GM19351 (cell line): Measurements from ENCODE around the gene KCP.
A peak's percentile ranks its signal among the peaks of the same experiment; 100 is the strongest.

Source experiments
- ATAC-seq: cut with Tn5 transposase; IDR thresholded peaks from one replicate; pipeline ENCODE4 v1.9.1; 2021; ENCODE audit warnings: mild to moderate bottlenecking, moderate library complexity; ENCODE audit not compliant: unreplicated experiment

Gene KCP

DNA sequence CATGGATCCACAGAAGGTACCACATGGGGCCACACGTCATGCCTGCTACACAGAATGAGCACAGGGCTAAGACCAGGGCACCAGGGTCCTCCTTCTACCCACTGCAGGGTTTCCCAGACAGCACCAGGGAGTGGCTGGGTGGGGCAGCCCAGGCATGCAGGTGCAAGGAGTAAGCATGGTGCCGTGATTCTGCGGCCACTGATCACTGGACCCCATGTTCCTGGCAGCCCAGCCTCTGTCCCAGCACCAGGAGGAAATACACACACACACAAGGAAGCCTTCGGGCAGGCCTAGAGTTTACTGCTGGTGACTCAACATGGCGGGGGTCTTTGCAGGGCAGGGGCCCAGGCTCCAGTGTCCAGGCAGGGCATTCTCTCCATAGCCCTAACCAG, 33.9 kb downstream of the KCP start:
- ATAC-seq: no peak

DNA sequence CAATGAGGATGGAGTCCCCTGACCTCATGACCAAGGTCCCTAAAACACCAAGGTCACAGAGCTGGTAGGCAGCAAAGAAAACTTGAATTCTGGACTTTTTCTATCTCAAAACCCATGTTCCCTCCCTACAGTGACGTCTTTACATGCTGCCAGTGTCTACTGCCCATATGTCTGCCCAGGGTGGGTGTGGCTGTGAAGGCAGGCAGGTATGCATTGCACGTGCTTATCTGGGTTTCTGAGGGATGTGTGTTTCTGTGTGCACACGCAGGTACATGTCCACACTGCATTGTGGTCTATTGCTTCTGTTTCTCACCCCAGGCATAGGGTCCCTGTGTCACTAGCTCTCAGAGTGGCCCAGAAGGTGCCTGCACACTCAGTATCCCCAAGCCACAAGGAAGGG, 34.4 kb downstream of the KCP start:
- no peak for ATAC-seq

DNA sequence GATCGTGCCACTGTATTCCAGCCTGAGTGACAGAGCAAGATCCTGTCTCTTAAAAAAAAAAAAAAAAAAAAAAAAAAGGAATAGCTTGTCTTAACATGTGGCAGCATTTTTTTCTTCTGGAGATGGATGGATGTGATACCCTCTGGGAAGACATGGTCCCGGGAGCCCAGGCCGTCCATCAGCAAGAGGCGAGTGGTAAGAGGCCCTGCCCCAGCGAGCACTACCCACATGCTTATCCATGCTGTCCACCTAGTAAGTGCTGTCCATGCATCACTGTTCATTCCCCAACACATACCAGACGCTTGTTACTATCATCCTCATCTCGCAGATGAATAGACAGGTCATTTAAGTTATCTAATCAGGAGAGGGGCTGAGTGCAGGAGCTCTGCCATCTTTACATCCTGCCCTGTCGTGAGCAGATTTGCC, 35.0 kb downstream of the KCP start:
- ATAC-seq: no peak

DNA sequence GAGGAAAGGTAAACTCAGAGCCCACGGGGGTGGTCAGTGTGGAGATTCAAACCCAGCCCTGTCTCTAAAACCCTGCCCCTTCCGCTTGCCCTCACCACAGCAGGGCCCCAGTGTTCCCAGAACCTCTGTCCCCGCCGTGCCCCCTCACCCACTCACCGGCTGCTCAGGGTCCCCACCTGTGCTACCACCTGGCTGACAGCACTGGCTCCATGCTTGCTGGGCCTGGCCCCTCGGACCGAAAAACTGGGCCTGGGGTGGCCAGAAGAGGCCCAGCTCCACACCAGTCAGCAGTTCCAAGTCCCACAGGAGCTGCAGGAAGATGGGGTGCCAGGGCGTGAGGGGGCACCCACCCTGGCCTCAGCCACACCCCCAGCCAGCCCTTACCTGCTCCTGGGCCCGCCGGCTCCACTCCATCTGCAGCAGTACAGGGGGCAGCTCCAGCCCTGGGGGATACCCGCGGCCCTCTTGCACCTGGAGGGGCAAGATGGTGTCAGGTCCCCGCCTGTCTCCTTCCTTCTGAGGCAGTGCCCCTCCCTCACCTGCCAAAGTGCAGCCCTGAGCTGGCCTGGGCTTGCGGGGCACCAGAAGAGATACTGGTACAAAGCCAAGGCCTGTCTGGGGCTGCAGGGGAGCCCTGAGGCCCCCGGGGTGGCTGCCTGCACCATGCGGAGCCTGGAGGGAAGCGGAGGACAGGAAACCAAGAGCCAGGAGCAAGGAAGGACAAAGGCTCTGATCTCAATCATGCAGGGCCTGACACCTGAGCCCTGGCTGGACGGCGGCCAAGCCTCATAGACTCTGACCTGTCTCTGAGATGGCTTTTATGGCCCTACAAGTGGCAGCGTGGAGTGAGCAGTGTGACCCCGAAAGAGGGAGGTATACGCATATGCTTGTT, 36.1 kb downstream of the KCP start:
- no peak for ATAC-seq

DNA sequence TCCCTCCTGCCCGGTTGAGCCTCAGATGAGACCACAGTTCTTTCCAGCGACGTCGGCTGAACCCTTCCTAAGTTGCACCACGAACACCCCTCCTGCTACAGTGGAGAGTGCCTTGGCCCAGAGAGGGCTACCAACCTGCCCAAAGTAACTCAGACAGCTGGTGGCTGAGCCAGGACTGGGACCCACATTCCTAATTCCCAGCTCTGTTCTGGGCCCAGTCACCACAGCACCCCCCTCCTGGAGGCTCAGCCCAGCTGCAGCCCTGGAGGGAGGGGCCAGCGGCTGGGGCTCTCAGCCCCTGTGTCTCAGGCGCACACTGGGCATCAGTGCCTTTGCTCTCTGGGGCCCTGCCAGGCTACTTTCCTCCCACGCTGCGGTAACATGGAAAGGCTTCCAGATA, 37.3 kb downstream of the KCP start:
- no peak for ATAC-seq

DNA sequence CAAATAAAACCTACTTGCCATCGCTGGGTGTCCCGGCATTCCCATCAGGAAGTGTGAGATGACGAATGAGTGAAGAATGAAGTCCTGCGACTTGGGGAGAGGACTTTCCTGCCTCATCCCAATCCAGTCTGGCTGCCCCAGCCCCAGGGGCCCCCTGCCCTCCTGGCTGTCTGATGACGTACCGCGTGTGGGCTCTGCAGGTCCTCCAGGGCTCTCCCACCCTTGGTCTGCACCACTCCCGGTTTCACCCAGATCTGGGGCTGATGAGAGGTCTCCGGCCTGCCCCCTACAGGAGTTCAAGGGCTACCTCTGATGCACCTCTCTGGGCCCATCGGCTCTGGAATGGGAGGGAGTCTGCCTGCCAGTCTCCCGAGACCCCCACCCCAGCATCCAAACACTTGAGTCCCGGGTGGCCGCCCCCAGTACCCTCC, 38.1 kb downstream of the KCP start:
- no peak for ATAC-seq

DNA sequence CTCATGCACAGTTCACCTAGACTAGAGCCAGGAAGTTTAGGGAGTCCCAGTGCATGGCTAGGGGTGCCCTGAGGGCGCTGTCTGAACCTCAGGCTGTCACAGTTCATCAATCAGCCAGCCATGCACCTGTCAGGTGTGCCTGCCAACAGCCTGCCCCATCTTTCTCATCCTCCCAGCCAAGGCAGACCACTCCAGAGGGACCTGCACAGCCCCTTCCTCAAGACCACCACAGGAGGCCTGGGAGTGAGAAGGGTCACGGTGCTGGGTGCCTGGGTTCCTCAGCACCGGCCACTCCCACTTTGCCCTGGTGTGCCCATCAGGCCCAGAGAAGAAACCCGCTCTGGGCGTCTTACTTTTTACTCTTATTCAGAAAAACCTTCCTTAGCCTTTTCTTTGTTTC, 39.5 kb downstream of the KCP start:
- ATAC-seq: no peak

DNA sequence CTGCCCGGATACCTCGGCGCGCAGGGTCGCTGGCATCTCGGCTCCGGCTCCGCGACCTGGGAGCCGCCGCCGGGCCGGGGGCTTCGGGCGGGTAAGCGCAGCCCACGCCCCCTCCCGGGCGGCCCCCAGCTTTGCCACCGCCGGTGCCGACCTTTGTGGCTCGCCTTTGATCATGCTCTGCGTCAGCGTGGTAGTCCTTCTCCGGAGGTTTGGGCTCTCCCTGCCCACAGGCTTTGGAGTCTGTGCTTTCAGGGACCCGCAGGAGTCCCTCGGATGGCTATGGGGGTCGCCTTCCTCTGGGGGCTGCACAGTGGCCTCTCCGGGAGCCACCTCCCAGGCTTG, 40.6 kb downstream of the KCP start:
- peak; percentile 30 for ATAC-seq

DNA sequence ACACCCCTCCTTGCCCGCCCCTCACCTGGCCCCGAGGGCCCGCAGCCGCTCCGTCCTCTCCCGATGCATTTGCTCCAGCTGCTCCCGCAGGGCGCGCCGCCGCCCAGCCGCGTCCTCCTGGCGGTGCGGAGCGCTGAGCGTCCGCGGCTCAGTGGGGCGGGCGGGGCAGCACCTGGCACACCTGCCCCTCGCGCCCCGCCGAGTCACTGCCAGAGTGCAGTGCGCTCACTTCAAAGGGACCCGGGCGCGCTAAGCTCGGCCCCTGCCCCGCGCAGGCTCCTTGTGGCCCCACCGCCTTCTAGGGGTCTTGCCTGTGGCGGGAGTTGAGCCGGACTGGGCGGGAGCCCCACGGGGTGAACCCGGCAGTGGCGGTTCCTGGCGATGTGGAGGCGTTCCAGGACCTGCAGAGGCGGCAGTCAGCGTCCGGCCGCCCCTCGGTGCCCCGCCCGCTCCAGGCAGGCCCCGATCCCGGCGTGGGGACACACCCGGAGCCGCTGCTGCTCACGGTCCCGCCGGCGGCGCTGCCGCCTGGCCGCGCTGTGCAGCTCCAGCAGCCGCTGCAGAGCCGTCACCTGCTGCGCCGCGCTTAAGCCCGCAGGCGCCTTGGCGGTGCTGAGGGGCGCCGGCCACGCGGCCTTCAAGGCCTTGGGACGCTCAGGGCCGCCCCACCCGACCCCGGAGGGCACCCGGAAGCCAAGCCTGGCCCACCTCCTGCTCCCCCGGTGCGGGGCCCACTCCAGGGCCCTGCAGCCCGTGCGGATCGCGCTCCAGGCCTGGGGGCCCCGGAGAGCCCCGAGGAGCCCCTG, 41.2 kb downstream of the KCP start:
- peak; percentile 75 for ATAC-seq

DNA sequence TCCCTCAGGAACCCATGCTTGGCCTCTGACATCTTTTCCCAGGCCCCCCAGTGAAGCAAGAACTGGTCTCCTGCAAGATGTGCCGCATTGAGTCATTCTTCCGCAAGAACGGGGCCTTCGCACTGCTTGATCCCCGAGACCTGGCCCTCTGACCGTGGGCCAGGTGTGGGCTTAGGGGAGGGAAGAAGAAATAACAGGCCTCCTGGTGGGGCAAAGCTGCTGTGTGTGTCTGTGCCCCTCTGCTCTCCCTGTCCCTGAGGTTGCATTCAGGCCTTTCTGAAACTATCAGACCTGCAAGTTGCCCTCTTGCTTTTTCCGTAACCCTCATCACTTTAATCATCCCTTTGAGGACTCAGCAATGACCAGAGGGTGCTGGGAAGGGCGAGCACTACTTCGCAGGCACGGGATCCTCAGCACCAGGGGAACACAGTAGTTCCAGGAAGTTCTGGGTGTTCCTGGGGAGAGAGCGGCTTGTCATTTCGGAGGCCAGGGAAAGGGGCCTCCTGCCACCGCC, 41.8 kb downstream of the KCP start:
- no peak for ATAC-seq

DNA sequence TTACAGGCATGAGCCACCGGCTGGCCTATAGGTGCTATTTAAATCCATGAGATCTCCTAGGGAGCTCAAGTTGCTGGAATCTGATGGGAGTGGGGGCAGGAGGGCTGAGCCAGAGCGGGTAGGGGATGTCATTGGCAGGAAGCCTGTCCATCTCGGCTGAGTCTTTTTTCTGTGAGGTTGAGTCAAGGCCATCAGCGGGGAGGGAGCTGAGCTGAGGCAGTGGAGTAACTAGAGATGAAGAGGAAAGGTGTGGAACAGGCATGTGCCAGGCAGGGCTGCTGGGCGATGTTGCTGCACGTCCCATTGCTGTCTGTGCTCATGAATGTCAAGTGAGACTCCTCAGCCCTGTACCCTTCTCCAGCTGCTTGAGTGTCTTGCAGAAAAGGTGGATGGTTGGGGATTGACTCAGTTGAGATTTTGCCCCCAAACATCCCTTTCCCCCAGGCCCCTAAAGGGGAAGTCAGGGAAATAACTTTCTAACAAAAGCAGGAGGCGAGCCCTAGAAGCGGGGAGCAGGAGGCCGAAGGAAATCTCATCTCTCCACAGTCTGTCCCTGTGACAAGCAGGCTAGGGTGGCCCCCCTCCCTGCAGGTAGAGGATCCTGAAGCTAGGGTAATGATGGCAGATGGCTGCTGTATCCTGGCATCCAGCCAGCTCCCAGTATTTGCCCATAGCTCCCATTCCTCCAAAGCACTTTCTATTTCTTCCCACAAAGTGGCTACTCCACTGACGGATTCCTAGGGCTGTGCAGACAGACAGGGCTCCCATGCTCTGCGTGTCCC, 42.5 kb downstream of the KCP start:
- no peak for ATAC-seq

DNA sequence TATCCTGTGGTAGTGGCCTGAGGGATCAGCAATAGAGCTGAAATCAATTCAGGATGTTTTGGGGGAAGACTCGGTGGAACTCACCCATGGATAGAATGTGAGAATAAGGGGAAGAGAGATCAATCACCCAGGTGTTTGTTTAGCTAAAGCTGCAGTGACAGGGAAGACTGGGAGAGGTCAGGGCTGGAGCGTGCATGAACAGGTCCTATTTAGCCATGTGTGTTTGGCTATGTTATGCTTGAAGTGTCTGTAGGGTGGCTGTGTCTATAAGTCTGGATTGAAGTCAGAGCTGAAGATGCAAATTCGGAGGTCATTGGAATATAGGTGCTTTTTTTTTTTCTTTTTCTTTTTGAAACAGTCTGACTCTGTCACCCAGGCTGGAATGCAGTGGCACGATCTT, 43.3 kb downstream of the KCP start:
- no peak for ATAC-seq

DNA sequence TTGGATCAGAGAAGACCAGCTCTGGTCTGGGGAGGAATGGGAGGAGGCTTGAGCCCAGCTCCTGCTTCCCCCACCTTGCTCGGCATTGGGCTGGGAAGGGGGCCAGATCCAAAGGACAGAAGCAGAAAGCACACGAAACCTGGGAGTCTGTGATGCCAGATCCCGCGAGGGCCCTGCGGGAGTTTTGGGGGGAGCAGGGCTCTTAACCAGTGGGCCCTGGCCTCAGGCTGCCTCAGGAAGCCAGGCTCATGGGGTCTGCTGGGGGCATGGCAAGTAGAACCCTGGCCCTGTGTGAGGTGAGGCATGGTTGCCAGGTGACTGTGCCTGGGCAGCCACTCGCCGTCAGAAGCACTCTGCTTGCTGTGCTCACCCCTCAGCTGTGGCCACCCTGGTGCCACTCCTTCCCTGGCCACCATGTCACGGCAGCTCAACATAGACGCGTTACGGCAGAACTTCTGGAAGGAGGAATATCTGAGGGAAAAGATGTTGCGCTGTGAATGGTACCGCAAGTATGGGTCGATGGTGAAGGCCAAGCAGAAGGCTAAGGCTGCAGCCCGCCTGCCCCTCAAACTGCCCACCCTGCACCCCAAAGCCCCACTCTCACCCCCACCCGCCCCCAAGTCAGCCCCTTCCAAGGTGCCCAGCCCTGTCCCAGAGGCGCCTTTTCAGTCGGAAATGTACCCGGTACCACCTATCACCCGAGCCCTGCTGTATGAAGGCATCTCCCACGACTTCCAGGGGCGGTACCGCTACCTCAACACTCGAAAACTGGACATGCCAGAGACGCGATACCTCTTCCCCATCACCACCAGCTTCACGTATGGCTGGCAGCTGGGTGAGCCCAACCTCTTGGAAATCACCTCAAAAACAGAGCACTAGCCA, 44.3 kb downstream of the KCP start:
- ATAC-seq: no peak

DNA sequence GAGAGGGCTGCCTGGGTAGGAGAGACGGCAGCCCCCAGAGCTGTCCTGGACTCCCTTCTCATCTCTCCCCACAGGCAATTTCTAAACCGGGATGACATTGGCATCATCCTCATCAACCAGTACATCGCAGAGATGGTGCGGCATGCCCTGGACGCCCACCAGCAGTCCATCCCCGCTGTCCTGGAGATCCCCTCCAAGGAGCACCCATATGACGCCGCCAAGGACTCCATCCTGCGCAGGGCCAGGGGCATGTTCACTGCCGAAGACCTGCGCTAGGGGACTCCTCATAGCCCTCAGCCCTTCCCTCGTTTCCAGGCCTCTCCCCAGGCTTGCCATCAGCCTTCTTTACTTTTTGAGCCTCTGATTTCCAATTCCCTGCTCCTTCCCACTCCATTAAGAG, 45.2 kb downstream of the KCP start:
- ATAC-seq: no peak

DNA sequence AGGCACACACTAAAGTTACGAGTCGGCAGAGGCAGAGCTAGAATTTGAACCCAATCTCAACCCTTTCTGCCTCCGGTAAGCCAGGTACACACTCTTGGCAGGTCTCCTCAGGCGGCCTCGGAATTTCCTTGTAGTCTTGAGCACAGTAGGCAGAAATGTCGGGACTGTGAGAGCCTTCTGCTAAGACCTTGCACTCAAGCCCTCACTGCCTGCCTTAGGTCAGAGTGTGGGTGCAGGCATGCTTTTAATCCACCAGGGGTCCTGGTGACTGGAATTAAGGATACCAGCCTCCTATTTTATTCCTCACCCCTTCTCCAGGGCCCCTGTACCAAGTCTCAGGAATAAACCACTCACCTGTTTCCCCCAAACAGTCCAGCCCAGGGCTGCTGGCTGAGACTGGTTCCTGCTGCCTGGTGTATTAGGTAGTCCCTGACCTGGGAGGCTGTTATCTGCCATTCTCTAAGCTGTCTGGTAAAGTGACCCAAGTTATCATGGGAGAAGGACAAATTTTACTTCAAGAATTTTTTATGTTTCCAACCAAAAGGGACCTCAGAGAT, 47.0 kb downstream of the KCP start:
- ATAC-seq: peak; percentile 43

DNA sequence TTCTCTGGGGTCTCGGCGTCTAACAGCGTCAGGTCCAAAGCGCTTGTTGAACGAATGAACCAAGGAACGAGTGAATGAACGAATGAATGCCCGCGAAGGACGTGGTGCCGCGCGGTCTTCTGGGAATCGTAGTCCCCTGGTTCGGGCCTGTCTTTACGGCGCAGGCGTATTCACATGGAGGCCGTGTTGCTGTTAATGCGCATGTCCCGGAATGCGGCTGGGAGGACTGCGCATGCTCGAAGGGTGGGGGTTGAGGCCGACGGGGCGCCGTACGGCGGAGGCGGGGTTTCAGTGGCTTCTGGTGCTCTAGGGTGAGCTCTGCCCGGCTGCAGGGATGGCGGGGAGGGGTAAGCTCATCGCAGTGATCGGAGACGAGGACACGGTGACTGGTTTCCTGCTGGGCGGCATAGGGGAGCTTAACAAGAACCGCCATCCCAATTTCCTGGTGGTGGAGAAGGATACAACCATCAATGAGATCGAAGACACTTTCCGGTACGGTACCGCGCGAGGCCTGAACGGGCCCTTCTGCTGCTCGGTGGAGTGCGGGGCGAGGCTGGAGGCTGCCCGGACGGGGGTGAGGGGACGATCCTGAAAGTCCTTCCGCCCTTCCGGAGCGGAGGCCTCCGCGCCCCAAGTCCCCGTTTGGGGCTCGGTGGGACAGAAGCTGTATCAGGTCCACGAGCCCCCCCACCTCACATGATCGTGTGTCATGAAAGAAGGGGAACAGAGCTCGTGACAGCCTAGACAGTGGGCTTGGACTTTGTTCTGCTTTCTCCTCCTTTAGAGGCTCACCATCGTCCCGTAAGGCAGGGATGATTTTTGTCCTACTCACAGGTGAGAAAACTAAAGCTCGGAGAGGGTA, 47.7 kb downstream of the KCP start, which contains the start of gene ATP6V1F:
TSS of gene ATP6V1F (plus strand) at position 286 of the 862 bp plus-strand sequence. CDS start at position 335, 49 bp downstream.
- peak; percentile 83 for ATAC-seq

DNA sequence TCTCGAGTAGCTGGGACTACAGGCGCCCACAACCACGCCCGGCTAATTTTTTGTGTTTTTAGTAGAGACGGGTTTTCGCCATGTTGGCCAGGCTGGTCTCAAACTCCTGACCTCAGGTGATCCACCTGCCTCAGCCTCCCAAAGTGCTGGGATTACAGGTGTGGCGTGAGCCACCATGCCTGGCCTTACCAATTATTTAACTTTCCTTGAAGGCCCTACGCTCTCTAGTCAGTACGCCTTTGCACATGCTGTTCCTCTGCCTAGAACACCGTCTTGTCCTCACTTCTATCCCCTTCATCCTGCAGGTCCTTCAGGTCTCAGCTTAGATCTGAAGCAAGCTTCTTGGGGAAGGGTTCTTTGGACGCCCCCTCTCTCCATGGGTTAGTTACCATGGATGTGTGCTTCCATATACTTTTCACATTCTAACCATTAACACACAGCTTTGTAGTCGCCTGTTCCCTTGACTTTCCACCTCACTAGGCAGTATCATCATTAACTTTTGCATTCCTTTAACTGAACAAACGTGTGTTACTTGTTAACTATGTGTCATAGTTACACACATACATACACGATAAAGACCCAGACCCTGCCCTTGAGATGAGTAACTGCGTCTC, 48.4 kb downstream of the KCP start:
- no peak for ATAC-seq
